Stimulated activated CD4-positive, alpha-beta T cell treated with anti-CD3 and anti-CD28 coated beads, Interleukin-2, amount 100 ng/mL, for 48 hours (primary cell): Measurements from ENCODE around the gene FIBP.

Experiments used
- DNase-seq, 2 donors: peaks; one replicate each; pipeline ENCODE4 v3.0.0-alpha.2; 2020

FIBP gene

GRCh38 chr11:65869643-65870306, 18.5 kb downstream of the FIBP start:
- DNase-seq: no peak

- no peak for DNase-seq
Measured at GRCh38 chr11:65868907-65869306, 19.4 kb downstream of the FIBP start.

GRCh38 chr11:65868076-65868667, 20.1 kb downstream of the FIBP start:
- no peak for DNase-seq

- no peak for DNase-seq
Measured at GRCh38 chr11:65867284-65868071, 20.8 kb downstream of the FIBP start.

GRCh38 chr11:65866509-65867283, 21.6 kb downstream of the FIBP start:
- DNase-seq: no peak

- no peak for DNase-seq
Measured at GRCh38 chr11:65865550-65866172, 22.6 kb downstream of the FIBP start.

- no peak for DNase-seq
Measured at GRCh38 chr11:65864706-65865471, 23.4 kb downstream of the FIBP start.

- DNase-seq: no peak
Measured at GRCh38 chr11:65863889-65864705, 24.2 kb downstream of the FIBP start.

GRCh38 chr11:65862941-65863888, 25.1 kb downstream of the FIBP start:
- DNase-seq: no peak

- DNase-seq: no peak
Measured at GRCh38 chr11:65862191-65862735, 26.0 kb downstream of the FIBP start.

- no peak for DNase-seq
Measured at GRCh38 chr11:65861533-65862183, 26.6 kb downstream of the FIBP start.

- DNase-seq: no peak
Measured at GRCh38 chr11:65861165-65861505, 27.1 kb downstream of the FIBP start.

- DNase-seq: peak; percentile 94 to 96
Measured at GRCh38 chr11:65860278-65861164, 27.8 kb downstream of the FIBP start, which contains the start of gene MUS81. TSS of gene MUS81 (plus strand) at chr11:65860433. CDS start at chr11:65860754, 321 bp downstream.

GRCh38 chr11:65859812-65860277, 28.4 kb downstream of the FIBP start:
- DNase-seq: peak; percentile 46 to 50

GRCh38 chr11:65859095-65859811, 29.0 kb downstream of the FIBP start:
- peak; percentile 95 to 97 for DNase-seq

- no peak for DNase-seq
Measured at GRCh38 chr11:65858681-65859087, 29.6 kb downstream of the FIBP start.
